Epithelial cell of esophagus (primary cell): ENCODE results near the gene TCFL5.
A peak's percentile ranks its signal among the peaks of the same experiment; 100 is the strongest.

Experiments used
- DNase-seq: peaks from one replicate; pipeline ENCODE4 v3.0.0; 2010; ENCODE audit warnings: low read depth
- H3K4me3 ChIP-seq: 2 replicates; pipeline ENCODE4 v1.5.1; 2011; ENCODE audit warnings: mild to moderate bottlenecking, low read length, control low read depth
- TF ChIP-seq, protein P1 (sequence below): IDR thresholded peaks from 2 replicates; pipeline ENCODE4 v1.5.1; 2011; ENCODE audit warnings: low read depth, mild to moderate bottlenecking, low read length, control low read depth, inconsistent platforms; ENCODE audit not compliant: insufficient read depth; ENCODE audit errors: missing control alignments

TCFL5 gene

DNA sequence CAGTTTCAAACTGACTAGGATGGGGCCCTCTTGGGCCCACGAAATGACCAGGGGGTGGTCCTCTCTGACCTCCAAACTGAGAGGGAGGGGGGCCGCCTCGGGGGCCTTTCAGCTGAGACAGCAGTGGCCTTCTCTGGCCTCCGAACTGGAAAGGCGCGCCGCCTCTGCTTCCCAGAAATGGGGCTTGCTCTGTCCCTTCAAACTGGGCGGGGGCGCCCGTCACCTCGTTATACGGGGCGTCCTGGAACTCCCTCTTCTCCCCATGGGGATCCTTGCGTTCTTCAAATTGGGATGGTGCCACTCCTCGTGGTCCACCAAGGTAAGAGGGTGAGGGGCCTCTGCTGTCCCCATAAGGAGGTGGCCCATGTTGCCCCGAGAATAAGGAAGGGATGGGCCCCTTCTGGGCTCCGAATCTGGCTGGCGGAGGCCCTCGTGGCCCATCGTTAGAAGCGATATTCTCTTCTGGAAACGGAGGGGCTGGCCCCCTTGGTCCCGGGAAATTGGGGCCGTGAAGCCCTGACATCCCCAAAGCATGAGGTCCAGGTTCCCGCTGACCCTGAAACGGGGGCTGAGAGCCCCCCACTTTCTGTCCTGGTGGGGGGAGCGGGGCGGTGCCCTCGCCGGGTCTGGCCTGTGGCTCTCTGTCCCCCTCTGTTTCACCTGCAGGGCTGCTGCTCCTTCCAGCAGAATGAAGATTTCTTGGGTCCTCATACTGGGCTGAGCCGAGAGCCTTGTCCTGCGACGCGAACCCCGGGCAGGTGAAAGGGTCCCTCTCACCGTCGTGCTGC, 18.7 kb upstream of the TCFL5 start:
- TF ChIP-seq, protein P1, sequence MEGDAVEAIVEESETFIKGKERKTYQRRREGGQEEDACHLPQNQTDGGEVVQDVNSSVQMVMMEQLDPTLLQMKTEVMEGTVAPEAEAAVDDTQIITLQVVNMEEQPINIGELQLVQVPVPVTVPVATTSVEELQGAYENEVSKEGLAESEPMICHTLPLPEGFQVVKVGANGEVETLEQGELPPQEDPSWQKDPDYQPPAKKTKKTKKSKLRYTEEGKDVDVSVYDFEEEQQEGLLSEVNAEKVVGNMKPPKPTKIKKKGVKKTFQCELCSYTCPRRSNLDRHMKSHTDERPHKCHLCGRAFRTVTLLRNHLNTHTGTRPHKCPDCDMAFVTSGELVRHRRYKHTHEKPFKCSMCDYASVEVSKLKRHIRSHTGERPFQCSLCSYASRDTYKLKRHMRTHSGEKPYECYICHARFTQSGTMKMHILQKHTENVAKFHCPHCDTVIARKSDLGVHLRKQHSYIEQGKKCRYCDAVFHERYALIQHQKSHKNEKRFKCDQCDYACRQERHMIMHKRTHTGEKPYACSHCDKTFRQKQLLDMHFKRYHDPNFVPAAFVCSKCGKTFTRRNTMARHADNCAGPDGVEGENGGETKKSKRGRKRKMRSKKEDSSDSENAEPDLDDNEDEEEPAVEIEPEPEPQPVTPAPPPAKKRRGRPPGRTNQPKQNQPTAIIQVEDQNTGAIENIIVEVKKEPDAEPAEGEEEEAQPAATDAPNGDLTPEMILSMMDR, result no peak
- no peak for DNase-seq
- H3K4me3 ChIP-seq, result no peak overlapping the region

DNA sequence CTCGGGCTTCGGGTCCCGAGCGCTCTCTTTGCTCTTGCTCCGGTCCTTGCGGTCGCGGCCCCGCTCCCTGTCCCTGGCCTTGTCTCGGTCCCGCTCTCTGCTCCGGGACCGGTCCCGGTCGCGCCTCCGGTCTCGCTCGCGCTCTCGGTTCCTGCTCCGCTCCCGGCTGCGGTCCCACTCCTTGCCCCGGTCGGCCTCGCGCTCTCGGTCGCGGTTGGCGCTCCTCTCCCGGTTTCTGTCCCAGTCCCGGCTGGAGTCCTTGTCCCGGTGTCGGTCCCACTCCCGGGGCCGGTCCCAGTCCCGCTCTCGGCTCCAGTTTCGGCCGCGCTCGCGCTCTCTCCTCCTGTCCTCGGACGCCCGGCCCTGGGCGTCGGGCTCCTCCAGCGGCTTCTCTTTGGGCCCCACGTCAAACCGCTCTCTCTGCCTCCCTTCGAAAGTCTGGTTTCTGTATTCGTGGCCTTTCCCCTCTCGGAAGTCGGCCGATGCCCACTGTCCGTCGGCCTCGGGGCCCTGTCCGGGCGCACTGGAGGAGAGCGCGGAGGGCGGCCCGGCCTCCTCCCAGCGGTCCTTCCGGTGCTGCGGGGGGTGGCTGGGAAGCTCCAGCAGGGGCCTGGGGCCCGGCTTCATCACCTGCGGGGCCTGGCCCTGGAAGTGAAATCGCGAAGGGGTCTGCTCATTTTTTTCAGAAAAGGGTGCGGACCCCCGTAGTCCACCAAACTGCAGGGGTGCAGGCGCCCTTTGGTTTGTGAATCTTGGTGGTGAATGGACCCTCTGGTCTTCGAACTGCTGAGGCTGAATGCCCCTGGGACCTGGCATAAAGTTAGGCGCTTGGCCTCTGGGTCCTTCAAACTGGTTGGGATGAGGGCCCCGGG, 17.9 kb upstream of the TCFL5 start:
- TF ChIP-seq, protein P1, result no peak
- H3K4me3 ChIP-seq, result no peak overlapping the region
- no peak for DNase-seq

- TF ChIP-seq, protein P1, result no peak
- no peak for DNase-seq
Measured at GRCh38 chr20:62878244-62879038, 16.8 kb upstream of the TCFL5 start.

DNA sequence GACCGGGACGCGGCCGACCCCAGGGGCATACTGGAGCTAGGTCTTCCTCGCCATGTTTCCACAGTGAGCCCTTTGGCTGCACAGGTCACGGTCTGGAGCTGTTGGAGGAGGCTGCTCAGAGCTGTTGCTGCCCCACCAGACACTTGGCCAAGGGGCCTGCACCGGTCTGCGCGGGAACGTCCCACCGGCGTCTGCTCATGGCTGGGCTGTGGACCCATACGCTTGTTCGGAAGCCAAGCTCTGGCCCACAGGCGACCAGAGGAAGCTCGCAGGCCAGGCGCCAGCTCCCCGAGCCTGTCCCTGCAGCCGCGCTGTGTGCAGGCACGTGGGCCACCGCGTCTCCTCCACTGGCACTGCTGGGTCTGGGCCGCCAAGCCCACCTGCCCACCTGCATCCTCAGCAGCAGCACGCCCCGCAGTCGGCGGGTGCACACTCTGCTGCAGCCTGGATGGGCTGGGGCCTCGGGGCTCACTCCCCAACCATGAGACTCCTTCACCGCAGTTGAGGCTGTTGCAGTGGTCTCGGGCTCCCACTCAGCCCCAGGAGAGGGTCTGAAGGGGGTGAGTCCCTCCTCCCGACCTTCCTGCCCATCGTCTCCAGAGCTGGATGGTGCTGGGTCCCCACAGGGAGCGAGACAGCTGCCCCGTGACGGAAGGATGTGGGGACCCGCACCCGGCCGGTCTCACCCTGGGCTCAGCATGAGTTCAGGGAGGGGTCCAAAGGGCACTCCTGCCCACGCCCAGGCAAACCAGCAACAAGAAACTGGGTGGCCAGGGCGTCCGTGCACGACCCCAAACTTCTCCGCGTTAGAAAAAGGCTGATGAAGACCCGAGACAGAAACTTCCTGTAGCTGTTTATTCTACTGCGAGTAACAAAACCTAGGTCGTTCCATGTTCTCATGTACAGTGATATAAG, 15.5 kb upstream of the TCFL5 start:
- H3K4me3 ChIP-seq, result no peak overlapping the region
- TF ChIP-seq, protein P1, result no peak
- DNase-seq, result no peak

More at GRCh38 chr20:62878244-62879038, 16.8 kb upstream of the TCFL5 start:
- no peak overlapping the region for H3K4me3 ChIP-seq

DNA sequence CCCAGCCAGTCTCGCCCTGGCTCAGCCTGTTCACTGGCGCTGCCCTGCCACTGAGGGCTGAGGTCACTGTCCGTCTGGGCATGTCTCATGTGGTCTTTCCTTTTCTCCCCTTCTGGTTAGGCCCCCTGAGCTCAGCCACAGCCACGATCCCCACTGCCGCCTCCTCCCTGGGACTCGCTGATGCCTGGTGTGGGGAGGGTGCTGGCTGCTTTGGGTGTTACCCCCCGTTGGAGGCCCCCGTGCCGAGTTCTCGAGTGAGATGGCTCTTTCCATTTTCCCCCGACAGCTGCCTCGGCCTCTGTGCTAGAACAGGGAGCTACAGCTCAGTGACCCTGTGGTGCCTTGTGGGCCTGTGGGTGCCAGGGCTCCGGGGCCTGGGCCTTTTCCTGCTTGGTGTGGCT, 14.9 kb upstream of the TCFL5 start:
- peak; percentile 39 for DNase-seq
- TF ChIP-seq, protein P1, result no peak
- no peak overlapping the region for H3K4me3 ChIP-seq
